ENCODE data around the gene SUFU.

SUFU gene

DNA sequence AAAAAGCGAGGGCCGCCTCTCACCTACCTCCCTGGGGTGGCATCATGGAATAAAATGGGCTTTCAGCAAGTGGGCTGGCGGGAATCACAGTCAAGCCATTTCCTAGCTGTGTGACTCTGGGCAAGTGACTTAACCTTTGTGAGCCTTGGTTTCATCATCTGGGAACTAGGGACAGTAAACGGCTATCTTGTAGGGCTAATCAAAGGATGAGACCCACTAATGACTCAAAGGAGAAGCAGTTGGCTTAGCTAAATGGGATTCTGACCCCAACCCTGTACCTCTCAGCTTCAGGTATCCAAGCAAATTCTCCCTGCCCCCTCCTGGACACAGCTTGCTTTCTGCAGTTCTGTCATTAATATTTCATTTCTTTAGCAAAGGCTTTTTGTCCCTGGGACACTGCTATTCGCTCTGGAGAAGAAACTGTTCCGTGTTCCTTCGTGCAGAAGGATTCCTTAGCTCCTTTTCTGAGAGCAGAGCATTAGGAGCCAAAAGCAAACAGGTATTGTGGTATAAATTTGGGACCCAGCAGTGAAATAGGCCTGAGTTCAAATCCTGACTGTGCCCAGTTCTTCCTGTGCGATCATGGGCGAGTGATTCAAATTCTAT, 166.4 kb downstream of the SUFU start:
- TF ChIP-seq, protein P1, sequence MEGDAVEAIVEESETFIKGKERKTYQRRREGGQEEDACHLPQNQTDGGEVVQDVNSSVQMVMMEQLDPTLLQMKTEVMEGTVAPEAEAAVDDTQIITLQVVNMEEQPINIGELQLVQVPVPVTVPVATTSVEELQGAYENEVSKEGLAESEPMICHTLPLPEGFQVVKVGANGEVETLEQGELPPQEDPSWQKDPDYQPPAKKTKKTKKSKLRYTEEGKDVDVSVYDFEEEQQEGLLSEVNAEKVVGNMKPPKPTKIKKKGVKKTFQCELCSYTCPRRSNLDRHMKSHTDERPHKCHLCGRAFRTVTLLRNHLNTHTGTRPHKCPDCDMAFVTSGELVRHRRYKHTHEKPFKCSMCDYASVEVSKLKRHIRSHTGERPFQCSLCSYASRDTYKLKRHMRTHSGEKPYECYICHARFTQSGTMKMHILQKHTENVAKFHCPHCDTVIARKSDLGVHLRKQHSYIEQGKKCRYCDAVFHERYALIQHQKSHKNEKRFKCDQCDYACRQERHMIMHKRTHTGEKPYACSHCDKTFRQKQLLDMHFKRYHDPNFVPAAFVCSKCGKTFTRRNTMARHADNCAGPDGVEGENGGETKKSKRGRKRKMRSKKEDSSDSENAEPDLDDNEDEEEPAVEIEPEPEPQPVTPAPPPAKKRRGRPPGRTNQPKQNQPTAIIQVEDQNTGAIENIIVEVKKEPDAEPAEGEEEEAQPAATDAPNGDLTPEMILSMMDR (IDR thresholded peaks at IDR 0.05; ENCODE audit: low read depth, low read length, missing control alignments) = no peak
- no peak for DNase-seq (ENCODE audit: low read depth)
- no peak overlapping the region for H3K4me3 ChIP-seq (ENCODE audit: low read depth, low read length)

DNA sequence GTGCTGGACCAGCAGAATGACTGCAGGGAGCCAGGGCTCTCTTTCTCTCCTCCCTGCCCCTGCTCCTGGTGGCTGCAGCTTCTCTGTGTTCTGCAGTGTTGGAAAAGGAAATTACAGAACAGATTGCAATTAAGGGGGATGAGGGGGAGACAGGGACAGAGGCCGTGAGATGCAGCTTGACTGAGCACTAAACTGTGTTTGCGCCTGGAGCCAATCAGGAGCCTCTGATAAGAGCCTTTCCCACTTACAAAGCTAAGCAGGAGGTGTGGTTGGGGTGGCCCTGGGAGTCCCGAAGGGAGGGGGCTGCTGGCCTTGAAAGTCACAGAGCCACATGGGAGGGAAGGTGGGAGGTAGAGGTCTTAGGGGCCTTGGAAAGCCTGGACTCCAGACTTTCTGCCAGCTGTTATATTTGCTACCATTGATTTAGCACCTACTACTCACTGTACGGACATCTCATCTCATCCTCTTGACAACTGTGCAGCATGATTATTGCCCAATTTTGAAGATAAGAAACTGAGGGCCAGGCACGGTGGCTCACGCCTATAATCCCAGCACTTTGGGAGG, 167.2 kb downstream of the SUFU start:
- no peak overlapping the region for H3K4me3 ChIP-seq (ENCODE audit: low read depth, low read length)
- DNase-seq (ENCODE audit: low read depth) = no peak
- TF ChIP-seq, protein P1 (IDR thresholded peaks at IDR 0.05; ENCODE audit: low read depth, low read length, missing control alignments) = no peak

DNA sequence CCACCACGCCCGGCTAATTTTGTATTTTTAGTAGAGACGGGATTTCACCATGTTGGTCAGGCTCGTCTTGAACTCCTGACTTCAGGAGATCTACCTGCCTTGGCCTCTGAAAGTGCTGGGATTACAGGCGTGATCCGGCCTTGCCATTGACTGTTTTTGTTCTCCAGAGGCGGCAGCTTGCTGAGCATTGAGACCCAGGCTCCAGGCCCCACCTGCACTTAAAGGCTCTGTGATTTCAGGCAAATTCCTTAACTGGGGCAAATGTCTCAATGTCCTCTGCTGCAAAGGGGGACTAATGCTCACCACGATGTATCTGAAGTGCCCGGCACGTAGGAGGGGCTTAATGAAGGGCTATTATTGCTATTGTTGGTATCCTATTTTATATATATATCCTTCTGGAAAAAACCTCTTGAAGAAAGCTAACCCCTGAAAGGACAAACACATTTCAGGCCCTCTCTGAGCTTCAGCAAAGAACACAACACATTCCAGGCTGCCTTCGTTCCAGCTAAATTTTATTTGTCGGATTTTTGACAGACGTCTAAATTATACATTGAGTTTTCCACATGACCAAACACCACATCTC, 169.6 kb downstream of the SUFU start:
- DNase-seq (ENCODE audit: low read depth) = no peak
- no peak overlapping the region for H3K4me3 ChIP-seq (ENCODE audit: low read depth, low read length)
- TF ChIP-seq, protein P1 (IDR thresholded peaks at IDR 0.05; ENCODE audit: low read depth, low read length, missing control alignments) = no peak

DNA sequence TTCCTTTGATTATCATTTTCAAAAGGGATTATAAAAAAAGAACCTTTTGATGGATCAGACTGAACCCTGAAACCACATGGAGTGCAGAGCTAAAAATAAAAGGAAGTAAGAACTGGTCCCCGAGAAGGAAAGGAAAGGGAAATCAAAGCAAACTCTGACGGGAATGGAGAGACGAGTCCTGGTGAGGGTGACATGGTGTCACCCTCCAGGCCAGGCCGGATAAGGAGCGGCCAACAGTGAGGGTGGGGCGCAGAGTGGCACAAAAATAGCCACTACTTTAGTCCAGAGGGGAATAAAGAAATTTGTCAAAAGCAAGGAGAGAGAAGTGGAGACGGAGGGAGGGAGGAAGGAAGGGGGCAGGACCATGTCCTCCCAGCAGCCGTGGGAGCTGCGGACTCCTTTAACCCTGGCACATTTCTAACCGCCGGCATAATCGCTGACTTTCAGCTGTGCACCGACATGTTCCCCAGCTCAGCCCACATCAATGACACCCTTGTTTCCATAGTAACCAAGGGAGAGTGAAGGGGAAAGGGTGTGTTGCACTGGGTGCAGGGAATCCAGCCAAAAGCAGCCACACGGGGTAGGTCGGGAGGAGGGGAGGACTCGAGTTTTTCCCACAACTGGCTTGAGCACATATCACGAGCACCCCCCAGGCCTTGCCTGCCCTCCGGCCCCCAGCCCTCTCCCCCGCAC, 170.2 kb downstream of the SUFU start:
- no peak overlapping the region for H3K4me3 ChIP-seq (ENCODE audit: low read depth, low read length)
- DNase-seq (ENCODE audit: low read depth) = no peak

DNA sequence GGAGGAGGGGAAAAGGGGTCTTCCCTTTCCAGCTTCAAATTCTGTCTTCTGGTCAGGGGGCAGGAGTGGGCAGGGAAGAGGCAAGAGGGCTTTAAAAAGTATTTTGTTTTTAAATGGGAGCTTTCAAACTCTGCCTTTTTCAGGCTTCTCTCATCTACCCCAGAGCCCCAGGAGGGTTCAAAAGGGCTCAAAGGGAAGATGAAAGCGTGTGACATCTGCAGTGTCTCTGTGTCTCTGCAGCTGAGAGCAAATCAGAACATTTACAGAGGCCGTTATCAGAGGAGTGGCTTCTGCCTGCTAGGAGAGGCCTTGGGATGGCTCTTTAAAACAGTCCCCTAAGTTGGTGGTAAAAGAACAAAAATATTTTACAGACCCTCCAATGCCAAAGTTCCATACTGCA, 170.8 kb downstream of the SUFU start:
- DNase-seq (ENCODE audit: low read depth) = no peak
- TF ChIP-seq, protein P1 (IDR thresholded peaks at IDR 0.05; ENCODE audit: low read depth, low read length, missing control alignments) = no peak
- H3K4me3 ChIP-seq (ENCODE audit: low read depth, low read length) = no peak overlapping the region

More for the DNA sequence above, 170.2 kb downstream of the SUFU start:
- TF ChIP-seq, protein P1 (IDR thresholded peaks at IDR 0.05; ENCODE audit: low read depth, low read length, missing control alignments) = no peak

DNA sequence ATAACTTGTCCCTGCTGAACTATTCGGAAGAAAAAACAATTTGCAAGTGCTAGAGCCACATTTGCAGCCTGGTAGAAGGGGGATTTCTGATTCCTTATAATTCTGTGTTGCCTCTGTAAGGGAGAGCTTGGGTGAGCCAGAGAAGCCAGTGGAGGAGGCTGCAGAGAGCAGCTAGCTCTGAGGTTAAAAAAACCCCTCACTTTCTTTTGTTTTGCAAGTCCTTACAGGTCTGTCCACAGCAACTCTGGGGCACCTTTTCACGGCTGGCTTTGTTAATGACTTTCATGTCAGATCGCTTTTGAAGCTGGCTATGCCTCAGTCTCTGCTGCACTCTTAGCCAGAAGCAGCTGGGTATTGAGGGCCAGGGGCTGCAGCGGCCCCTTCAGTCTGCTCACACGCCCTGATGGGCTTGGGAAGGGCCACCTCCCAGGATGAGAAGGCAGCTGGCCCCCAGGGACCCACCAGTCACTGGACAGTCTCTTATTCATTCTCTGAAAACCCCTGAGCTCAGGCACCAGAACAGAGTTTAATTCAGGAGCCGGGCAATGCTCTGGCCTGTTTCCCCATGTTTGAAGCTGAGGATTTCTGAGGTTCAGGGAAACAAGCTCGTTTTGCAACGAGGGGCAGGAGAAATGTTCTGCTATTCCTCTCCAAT, 171.4 kb downstream of the SUFU start:
- TF ChIP-seq, protein P1 (IDR thresholded peaks at IDR 0.05; ENCODE audit: low read depth, low read length, missing control alignments) = no peak
- no peak overlapping the region for H3K4me3 ChIP-seq (ENCODE audit: low read depth, low read length)
- no peak for DNase-seq (ENCODE audit: low read depth)

All from GM12864 (cell line).